HepG2 (cell line): Measurements from ENCODE around the gene AHRR. TPM values are rescaled to one million over a fixed set of nuclear protein-coding genes. Genes with fewer than 3 reads are reported as not detected.

Experiments used
- FOXK2 ChIP-seq: fragments of 450-650 bp; IDR thresholded peaks from 2 replicates; pipeline ENCODE4 v1.6.1; 2016
- HOXA5 ChIP-seq: sonication (generic); formaldehyde crosslinking; IDR thresholded peaks from 2 replicates; pipeline ENCODE4 v1.4.0; 2020; ENCODE audit warnings: missing genetic modification reagents
- KDM5A ChIP-seq: fragments of 200-600 bp; sonication (generic); IDR thresholded peaks from 2 replicates; pipeline ENCODE4 v1.7.0; 2018; ENCODE audit warnings: antibody characterized with exemption, mild to moderate bottlenecking, low read length, borderline replicate concordance
- PRMT3 ChIP-seq: sonication (generic); formaldehyde crosslinking; IDR thresholded peaks from 2 replicates; pipeline ENCODE4 v1.8.1; 2022; ENCODE audit warnings: low read depth, mild to moderate bottlenecking, moderate library complexity, missing genetic modification reagents, borderline replicate concordance
- RBFOX2 ChIP-seq: fragments of 200-400 bp; formaldehyde crosslinking; IDR thresholded peaks from 2 replicates; pipeline ENCODE4 v1.6.1; 2017; ENCODE audit warnings: low read depth, mild to moderate bottlenecking, low read length
- RBM22 ChIP-seq: fragments of 200-400 bp; formaldehyde crosslinking; optimal IDR thresholded peaks from 2 replicates; pipeline ENCODE3; 2017; ENCODE audit warnings: mild to moderate bottlenecking, low read length, moderate library complexity
- TAF15 ChIP-seq: fragments of 200-400 bp; formaldehyde crosslinking; IDR thresholded peaks from one replicate; pipeline ENCODE4 v1.6.1; 2018; ENCODE audit warnings: mild to moderate bottlenecking, low read depth, low read length; ENCODE audit not compliant: poor library complexity, severe bottlenecking
- TBX2 ChIP-seq: sonication (generic); formaldehyde crosslinking; IDR thresholded peaks from 2 replicates; pipeline ENCODE4 v1.5.0; 2020; ENCODE audit warnings: missing genetic modification reagents, mild to moderate bottlenecking, borderline replicate concordance
- ZBTB37 ChIP-seq: sonication (generic); formaldehyde crosslinking; IDR thresholded peaks from 2 replicates; pipeline ENCODE4 v1.4.0; 2020; ENCODE audit warnings: mild to moderate bottlenecking, missing genetic modification reagents
- ZHX2 ChIP-seq, 2 experiments: sonication (generic) in 1 of 2; formaldehyde crosslinking in 1 of 2; IDR thresholded peaks; 2 replicates each; pipeline versions ENCODE4 v1.6.1 to v1.9.0; 2014 to 2022; ENCODE audit warnings: antibody characterized with exemption in 1 of 2, borderline replicate concordance in 1 of 2, inconsistent platforms in 1 of 2, low read depth in 1 of 2, missing genetic modification reagents in 1 of 2
- ZNF124 ChIP-seq: sonication (generic); formaldehyde crosslinking; IDR thresholded peaks from 2 replicates; pipeline ENCODE4 v1.4.0; 2020; ENCODE audit warnings: missing genetic modification reagents
- ZNF44 ChIP-seq: sonication (generic); formaldehyde crosslinking; IDR thresholded peaks from 2 replicates; pipeline ENCODE4 v1.5.1; 2020; ENCODE audit warnings: mild to moderate bottlenecking, missing genetic modification reagents
- ZNF614 ChIP-seq: IDR thresholded peaks from 2 replicates; pipeline ENCODE4 v1.6.1; 2018; ENCODE audit warnings: missing biosample characterization, missing genetic modification reagents, inconsistent platforms, borderline replicate concordance
- ZNF703 ChIP-seq: sonication (generic); formaldehyde crosslinking; IDR thresholded peaks from 2 replicates; pipeline ENCODE4 v1.5.1; 2020; ENCODE audit warnings: missing genetic modification reagents, mild to moderate bottlenecking, moderate library complexity, borderline replicate concordance
- ZNF850 ChIP-seq: sonication (generic); formaldehyde crosslinking; conservative IDR thresholded peaks from 2 replicates; pipeline ENCODE4 v1.9.0; 2021; ENCODE audit warnings: mild to moderate bottlenecking, missing genetic modification reagents
- ZSCAN29 ChIP-seq: sonication (generic); formaldehyde crosslinking; conservative IDR thresholded peaks from 2 replicates; pipeline ENCODE4 v1.4.0; 2020; ENCODE audit warnings: mild to moderate bottlenecking, missing genetic modification reagents
- polyA plus RNA-seq, 8 experiments: library from polyadenylated mRNA; depleted of rRNA in 3 of 8; stranded (reverse) in 7 of 8; unstranded in 1 of 8; fragments of >200 nt; fragmentation: Illumina TruSeq in 4 of 8; extraction: Trizol in 4 of 8; gene quantifications; 2 replicates each; pipeline versions ENCODE4 v1.2.1 to v1.2.3, GENCODE V29; 2011 to 2016; ENCODE audit warnings: low read depth in 4 of 8, missing spikeins in 1 of 8, mixed read lengths in 1 of 8; ENCODE audit not compliant: insufficient read depth in 1 of 8
- total RNA-seq, 5 experiments: library from RNA; depleted of rRNA; stranded (reverse); fragments of >200 nt; fragmentation: Illumina TruSeq; extraction: Trizol; gene quantifications; 2 replicates each; pipeline ENCODE4 v1.2.3, GENCODE V29; 2016; ENCODE audit warnings: low read depth in 1 of 5
- TF ChIP-seq, protein P1 (sequence below): sonication (generic); formaldehyde crosslinking; IDR thresholded peaks from 2 replicates; pipeline ENCODE4 v1.4.0; 2020; ENCODE audit warnings: missing genetic modification reagents
- TF ChIP-seq, protein P2 (sequence below): sonication (generic); formaldehyde crosslinking; IDR thresholded peaks from 2 replicates; pipeline ENCODE4 v1.8.0; 2022; ENCODE audit warnings: low read depth, missing genetic modification reagents

AHRR gene
- total and polyA plus RNA-seq, 2 of the 13 experiments (the other 11 are each of a cell fraction or from before 2014, with no cell fraction given): 0.28 to 0.35 TPM

- no peak for TF ChIP-seq ZBTB37
- peak; percentile 56 for TF ChIP-seq RBFOX2
- TF ChIP-seq KDM5A: no peak
- TF ChIP-seq, protein P1, sequence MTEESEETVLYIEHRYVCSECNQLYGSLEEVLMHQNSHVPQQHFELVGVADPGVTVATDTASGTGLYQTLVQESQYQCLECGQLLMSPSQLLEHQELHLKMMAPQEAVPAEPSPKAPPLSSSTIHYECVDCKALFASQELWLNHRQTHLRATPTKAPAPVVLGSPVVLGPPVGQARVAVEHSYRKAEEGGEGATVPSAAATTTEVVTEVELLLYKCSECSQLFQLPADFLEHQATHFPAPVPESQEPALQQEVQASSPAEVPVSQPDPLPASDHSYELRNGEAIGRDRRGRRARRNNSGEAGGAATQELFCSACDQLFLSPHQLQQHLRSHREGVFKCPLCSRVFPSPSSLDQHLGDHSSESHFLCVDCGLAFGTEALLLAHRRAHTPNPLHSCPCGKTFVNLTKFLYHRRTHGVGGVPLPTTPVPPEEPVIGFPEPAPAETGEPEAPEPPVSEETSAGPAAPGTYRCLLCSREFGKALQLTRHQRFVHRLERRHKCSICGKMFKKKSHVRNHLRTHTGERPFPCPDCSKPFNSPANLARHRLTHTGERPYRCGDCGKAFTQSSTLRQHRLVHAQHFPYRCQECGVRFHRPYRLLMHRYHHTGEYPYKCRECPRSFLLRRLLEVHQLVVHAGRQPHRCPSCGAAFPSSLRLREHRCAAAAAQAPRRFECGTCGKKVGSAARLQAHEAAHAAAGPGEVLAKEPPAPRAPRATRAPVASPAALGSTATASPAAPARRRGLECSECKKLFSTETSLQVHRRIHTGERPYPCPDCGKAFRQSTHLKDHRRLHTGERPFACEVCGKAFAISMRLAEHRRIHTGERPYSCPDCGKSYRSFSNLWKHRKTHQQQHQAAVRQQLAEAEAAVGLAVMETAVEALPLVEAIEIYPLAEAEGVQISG (CRISPR knock-in tag): no peak; the same call in 1 of the 2 replicates
- TF ChIP-seq ZHX2 (IDR thresholded peaks at IDR 0.05; ENCODE audit: low read depth): no peak
- TF ChIP-seq ZHX2 (CRISPR knock-in tag; IDR thresholded peaks at IDR 0.05; ENCODE audit: borderline replicate concordance): no peak
- no peak for TF ChIP-seq TAF15
- TF ChIP-seq ZNF703 (CRISPR knock-in tag): no peak; the same call in 1 of the 2 replicates
- TF ChIP-seq ZNF124 (CRISPR knock-in tag): no peak
- TF ChIP-seq RBM22: no peak
- no peak for TF ChIP-seq ZNF614 (CRISPR knock-in tag)
- TF ChIP-seq, protein P2, sequence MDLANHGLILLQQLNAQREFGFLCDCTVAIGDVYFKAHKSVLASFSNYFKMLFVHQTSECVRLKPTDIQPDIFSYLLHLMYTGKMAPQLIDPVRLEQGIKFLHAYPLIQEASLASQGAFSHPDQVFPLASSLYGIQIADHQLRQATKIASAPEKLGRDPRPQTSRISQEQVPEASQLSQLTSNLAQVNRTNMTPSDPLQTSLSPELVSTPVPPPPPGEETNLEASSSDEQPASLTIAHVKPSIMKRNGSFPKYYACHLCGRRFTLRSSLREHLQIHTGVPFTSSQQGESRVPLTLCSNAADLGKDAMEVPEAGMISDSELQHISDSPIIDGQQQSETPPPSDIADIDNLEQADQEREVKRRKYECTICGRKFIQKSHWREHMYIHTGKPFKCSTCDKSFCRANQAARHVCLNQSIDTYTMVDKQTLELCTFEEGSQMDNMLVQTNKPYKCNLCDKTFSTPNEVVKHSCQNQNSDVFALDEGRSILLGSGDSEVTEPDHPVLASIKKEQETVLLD (CRISPR knock-in tag): no peak
- TF ChIP-seq HOXA5 (CRISPR knock-in tag): 0 out of 2 replicates have a peak, but pooled peaks have one; percentile 48
- no peak for TF ChIP-seq ZNF44 (CRISPR knock-in tag)
- TF ChIP-seq FOXK2: no peak
- TF ChIP-seq TBX2: no peak; the same call in 1 of the 2 replicates
- TF ChIP-seq PRMT3: no peak
- TF ChIP-seq ZNF850 (CRISPR knock-in tag): no peak
- TF ChIP-seq ZSCAN29 (CRISPR knock-in tag): no peak
Observed at GRCh38 chr5:472076-472655, 150.7 kb downstream of the AHRR start (continued).
